ENCODE results near the gene LRIT1.

Gene LRIT1

GRCh38 chr10:84191106-84191505 is 50.2 kb downstream of the LRIT1 start:
- no peak for DNase-seq

GRCh38 chr10:84190621-84191020 is 50.7 kb downstream of the LRIT1 start:
- no peak for DNase-seq

DNA sequence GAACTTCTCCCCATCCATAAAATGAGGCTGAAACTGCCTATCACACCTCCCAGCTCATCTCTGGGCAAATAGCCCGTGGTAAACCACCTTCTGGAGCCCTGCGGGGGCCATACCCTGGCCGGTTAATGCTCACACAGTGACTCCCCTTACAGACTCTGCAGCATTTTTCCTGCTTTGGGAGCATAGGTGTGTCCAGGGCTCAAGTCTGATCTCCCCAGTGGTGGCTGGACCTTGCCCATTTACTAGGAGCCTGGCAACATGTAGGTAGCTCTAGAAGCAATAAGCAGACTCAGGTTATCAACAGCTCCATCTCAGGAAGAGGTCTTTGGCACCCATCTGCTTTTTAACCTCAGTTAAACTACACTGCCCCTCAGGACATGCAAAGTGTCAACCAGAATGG is 52.5 kb downstream of the LRIT1 start:
- DNase-seq, result no peak

- no peak for DNase-seq
Measured at GRCh38 chr10:84185526-84186175, 55.7 kb downstream of the LRIT1 start.

DNA sequence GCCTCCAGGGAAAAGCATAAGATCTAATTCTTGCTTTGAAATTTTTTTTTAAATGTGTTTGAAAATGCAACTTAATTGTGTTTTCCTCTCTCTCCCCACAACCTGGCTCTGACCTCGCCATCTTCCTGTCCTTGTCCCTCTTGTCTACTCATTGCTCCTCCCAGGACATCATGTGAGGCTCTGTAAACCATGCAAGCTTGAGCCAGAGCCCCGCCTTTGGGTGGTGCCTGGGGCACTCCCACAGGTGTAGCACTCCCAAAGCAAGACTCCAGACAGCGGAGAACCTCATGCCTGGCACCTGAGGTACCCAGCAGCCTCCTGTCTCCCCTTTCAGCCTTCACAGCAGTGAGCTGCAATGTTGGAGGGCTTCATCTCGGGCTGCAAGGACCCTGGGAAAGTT is 56.8 kb downstream of the LRIT1 start:
- DNase-seq, result no peak

DNA sequence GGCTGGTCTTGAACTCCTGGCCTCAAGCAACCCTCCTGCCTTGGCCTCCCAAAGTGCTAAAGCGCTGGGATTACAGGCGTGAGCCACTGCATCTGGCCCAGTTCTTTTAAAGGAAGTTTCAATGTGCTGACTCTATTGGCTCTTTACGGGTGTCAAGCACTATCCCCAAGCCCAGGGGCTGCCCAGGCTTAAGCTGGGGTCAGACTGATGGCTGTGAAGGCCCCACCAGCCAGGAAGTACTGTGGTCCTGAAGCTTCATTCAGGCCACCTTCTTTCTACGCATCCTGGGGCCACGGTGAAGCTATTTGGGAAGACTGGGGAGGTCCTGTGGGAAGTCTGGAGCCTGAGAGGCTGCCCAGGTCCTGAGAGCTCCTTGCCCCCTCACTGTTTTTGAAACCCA is 59.7 kb downstream of the LRIT1 start:
- no peak for DNase-seq
